ENCODE measurements around the gene SAP30BP. TPM values are rescaled to one million over a fixed set of nuclear protein-coding genes. Genes with fewer than 3 reads are reported as not detected.

SAP30BP gene
- total and polyA plus RNA-seq, 2 donors (not counting 3 experiments of a cell fraction or from before 2014, with no cell fraction given), result 116 to 151 TPM

DNA sequence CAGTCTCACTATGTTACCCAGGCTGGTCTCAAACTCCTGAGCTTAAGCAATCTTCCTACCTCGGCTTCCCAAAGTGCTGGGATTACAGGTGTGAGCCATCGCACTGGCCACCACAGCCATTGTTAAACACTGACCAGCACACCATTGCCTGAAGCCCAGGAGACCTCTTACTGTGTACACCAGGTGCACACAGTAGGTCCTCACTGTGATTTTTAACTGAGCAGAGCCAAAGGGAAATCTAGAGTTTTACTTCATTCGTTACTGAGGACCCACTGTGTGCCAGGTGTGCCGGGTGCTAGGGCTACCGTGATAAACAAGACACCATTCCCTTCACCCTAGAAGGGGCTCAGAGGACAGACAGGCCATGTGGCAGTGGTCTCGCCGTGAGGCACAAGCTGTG lies 58.4 kb downstream of the SAP30BP start:
- Histone ChIP-seq H3K9me1 (replicated peaks; ENCODE audit: control insufficient read depth, extremely low read depth, insufficient read depth, low read length) (no peaks in the 10 kb centered on the region), H3K27ac (ENCODE audit: insufficient read depth, low read depth, low read length) (no peak overlapping the region), H3K4me2 (ENCODE audit: insufficient read depth, low read length) (no peak overlapping the region), H3K27me3 (ENCODE audit: control insufficient read depth in 2 of 2, insufficient read depth in 2 of 2, low read length in 2 of 2) (peaks cover 0 to 2% of the 10 kb centered on the region in 2 experiments), H4K20me1 (replicated peaks; ENCODE audit: control insufficient read depth, extremely low read depth, insufficient read depth, low read length) (no peaks in the 10 kb centered on the region), H3K4me1 (ENCODE audit: control insufficient read depth, extremely low read depth, insufficient read depth, low read length) (peaks cover 2% of the 10 kb centered on the region), H3K79me2 (ENCODE audit: control insufficient read depth, insufficient read depth, low read length) (no peaks in the 10 kb centered on the region), H2AFZ (ENCODE audit: low read depth, low read length) (no peak overlapping the region), H3K9ac (replicated peaks; ENCODE audit: extremely low read depth, insufficient read depth, low read length) (no peak overlapping the region), H3K4me3 (replicated peaks in 1 of 3; ENCODE audit: insufficient read depth in 1 of 3, low read depth in 1 of 3, low read length in 3 of 3) (no peak overlapping the region), H3K36me3 (ENCODE audit: control insufficient read depth in 2 of 2, extremely low read depth in 1 of 2, insufficient read depth in 2 of 2, low read length in 2 of 2) (no peaks in the 10 kb centered on the region), H3K9me3 (replicated peaks; ENCODE audit: control insufficient read depth, insufficient read depth, low read length) (no peaks in the 10 kb centered on the region)
- ChIA-PET CTCF (interaction anchor here (0.7 to 4.8 kb wide), 5 partner anchors 22 to 124 kb away, joined by 3 to 24 read pairs (median 4); partner anchors contain the start of gene SMIM5), POLR2A (interaction anchor here (0.5 kb wide), 1 partner anchor 415 kb away, joined by 3 read pairs; no protein-coding TSS in a partner anchor)
- DNase-seq (ENCODE audit: low read depth, low spot score) (no peak), FAIRE-seq (no peak)
- dilution Hi-C loops (cut with MboI; ENCODE audit: extremely low pct_ligation_motif_present, low sequenced_read_pairs), result no loop called here
- intact Hi-C loops (cut with micrococcal nuclease), result no loop called here
- no TSS peak for BruUV-seq (replicated peaks)
- TF ChIP-seq GATA2 (IDR thresholded peaks at IDR 0.05; ENCODE audit: insufficient read depth, insufficient read length, low read depth, low read length), result no peak
- no peak for TF ChIP-seq JUN (IDR thresholded peaks at IDR 0.05; ENCODE audit: borderline replicate concordance, insufficient read depth, insufficient read length, low read depth)
- TF ChIP-seq, protein P1, sequence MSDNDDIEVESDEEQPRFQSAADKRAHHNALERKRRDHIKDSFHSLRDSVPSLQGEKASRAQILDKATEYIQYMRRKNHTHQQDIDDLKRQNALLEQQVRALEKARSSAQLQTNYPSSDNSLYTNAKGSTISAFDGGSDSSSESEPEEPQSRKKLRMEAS (IDR thresholded peaks at IDR 0.05; ENCODE audit: insufficient read depth, insufficient read length), result no peak
- no peak for TF ChIP-seq POLR2AphosphoS5 (IDR thresholded peaks at IDR 0.05; ENCODE audit: insufficient read depth, low read depth, low read length)
- TF ChIP-seq MYC (IDR thresholded peaks at IDR 0.05; ENCODE audit: low read depth, low read length), result no peak
- TF ChIP-seq FOS (IDR thresholded peaks at IDR 0.05; ENCODE audit: borderline replicate concordance, insufficient read depth, low read length), result no peak
- TF ChIP-seq POLR2A (IDR thresholded peaks at IDR 0.05; ENCODE audit: low read depth, low read length), result no peak
- TF ChIP-seq, protein P2, sequence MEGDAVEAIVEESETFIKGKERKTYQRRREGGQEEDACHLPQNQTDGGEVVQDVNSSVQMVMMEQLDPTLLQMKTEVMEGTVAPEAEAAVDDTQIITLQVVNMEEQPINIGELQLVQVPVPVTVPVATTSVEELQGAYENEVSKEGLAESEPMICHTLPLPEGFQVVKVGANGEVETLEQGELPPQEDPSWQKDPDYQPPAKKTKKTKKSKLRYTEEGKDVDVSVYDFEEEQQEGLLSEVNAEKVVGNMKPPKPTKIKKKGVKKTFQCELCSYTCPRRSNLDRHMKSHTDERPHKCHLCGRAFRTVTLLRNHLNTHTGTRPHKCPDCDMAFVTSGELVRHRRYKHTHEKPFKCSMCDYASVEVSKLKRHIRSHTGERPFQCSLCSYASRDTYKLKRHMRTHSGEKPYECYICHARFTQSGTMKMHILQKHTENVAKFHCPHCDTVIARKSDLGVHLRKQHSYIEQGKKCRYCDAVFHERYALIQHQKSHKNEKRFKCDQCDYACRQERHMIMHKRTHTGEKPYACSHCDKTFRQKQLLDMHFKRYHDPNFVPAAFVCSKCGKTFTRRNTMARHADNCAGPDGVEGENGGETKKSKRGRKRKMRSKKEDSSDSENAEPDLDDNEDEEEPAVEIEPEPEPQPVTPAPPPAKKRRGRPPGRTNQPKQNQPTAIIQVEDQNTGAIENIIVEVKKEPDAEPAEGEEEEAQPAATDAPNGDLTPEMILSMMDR (IDR thresholded peaks at IDR 0.05; ENCODE audit: extremely low read depth in 1 of 2, insufficient read depth in 1 of 2, low read depth in 1 of 2, low read length in 2 of 2), result no peak
- no peak for TF ChIP-seq EZH2 (IDR thresholded peaks at IDR 0.05; ENCODE audit: borderline replicate concordance, low read depth, low read length, severe bottlenecking)

Data from endothelial cell of umbilical vein (primary cell).